Posterior cingulate gyrus (tissue), 11 donors: Measurements from ENCODE around the gene SNORC.

ENCODE experiments used
- DNase-seq, 10 donors: peaks; one replicate each; pipeline versions ENCODE4 v3.0.0 to v3.0.0-alpha.2; 2020 to 2021; ENCODE audit warnings: mixed read lengths in 3 of 10
- intact Hi-C: fragments of 100-400 bp; cut with DNase I; formaldehyde crosslinking; loops from one replicate; pipeline ENCODE4 v1.15.1; 2023

The SNORC gene

GRCh38 chr2:232866104-232866503 is 4.0 kb upstream of the SNORC start:
- intact Hi-C loops, result no loop called here
- no peak for DNase-seq

- intact Hi-C loops, result no loop called here
- peak in 3 of 10 donors; percentile 15 to 72 (median 63) for DNase-seq
These were observed 686 bp upstream of the SNORC start for GRCh38 chr2:232869138-232870017.

- intact Hi-C loops, result no loop called here
- peak in 2 of 10 donors; percentile 21 to 64 for DNase-seq
These were observed 805 bp downstream of the SNORC start for GRCh38 chr2:232870766-232871371.

GRCh38 chr2:232871418-232871834 is 1.4 kb downstream of the SNORC start:
- peak in 4 of 10 donors; percentile 32 to 91 (median 72) for DNase-seq

GRCh38 chr2:232871835-232872736 is 2.0 kb downstream of the SNORC start:
- peak; percentile 84 to 99 (median 94) for DNase-seq
- intact Hi-C loops, result no loop called here

More at GRCh38 chr2:232871418-232871834, 1.4 kb downstream of the SNORC start:
- intact Hi-C loops, result no loop called here

GRCh38 chr2:232872826-232873225 is 2.8 kb downstream of the SNORC start:
- intact Hi-C loops, result no loop called here
- DNase-seq, result peak in 6 of 10 donors; percentile 48 to 92 (median 74)

- intact Hi-C loops, result no loop called here
These were observed 3.3 kb downstream of the SNORC start for GRCh38 chr2:232873292-232873908.

GRCh38 chr2:232873909-232874641 is 4.0 kb downstream of the SNORC start:
- peak in 1 of 10 donors; percentile 56 for DNase-seq
- intact Hi-C loops, result no loop called here

More at GRCh38 chr2:232873292-232873908, 3.3 kb downstream of the SNORC start:
- DNase-seq, result peak in 6 of 10 donors; percentile 26 to 90 (median 66)

- intact Hi-C loops, result no loop called here
- peak in 3 of 10 donors; percentile 15 to 59 (median 58) for DNase-seq
These were observed 4.7 kb downstream of the SNORC start for GRCh38 chr2:232874677-232875223.

- peak in 8 of 10 donors; percentile 51 to 95 (median 74) for DNase-seq
These were observed 5.4 kb downstream of the SNORC start for GRCh38 chr2:232875256-232876121.

GRCh38 chr2:232876161-232876977 is 6.3 kb downstream of the SNORC start:
- intact Hi-C loops, result no loop called here
- DNase-seq, result peak in 9 of 10 donors; percentile 30 to 95 (median 67)

More at GRCh38 chr2:232875256-232876121, 5.4 kb downstream of the SNORC start:
- intact Hi-C loops, result no loop called here

GRCh38 chr2:232876978-232877441 is 6.9 kb downstream of the SNORC start:
- peak in 5 of 10 donors; percentile 16 to 89 (median 70) for DNase-seq
- intact Hi-C loops, result no loop called here

- DNase-seq, result peak in 4 of 10 donors; percentile 15 to 72 (median 48)
- intact Hi-C loops, result no loop called here
These were observed 8.0 kb downstream of the SNORC start for GRCh38 chr2:232877940-232878511.

- peak in 5 of 10 donors; percentile 15 to 89 (median 56) for DNase-seq
- intact Hi-C loops, result no loop called here
These were observed 9.0 kb downstream of the SNORC start for GRCh38 chr2:232878855-232879617.

- DNase-seq, result peak in 5 of 10 donors; percentile 16 to 80 (median 70)
- intact Hi-C loops, result loop anchor here (10.0 kb wide), 1 partner anchor 145 kb away; no protein-coding TSS in a partner anchor
These were observed 9.8 kb downstream of the SNORC start for GRCh38 chr2:232879618-232880494.
